Measurements from ENCODE around the gene NYAP2. TPM values are rescaled to one million over a fixed set of nuclear protein-coding genes. Genes with fewer than 3 reads are reported as not detected.

NYAP2 gene
- not detected in 2 replicates for total RNA-seq

GRCh38 chr2:225399504-225399903, at the start of gene NYAP2:
Gene NYAP2, plus strand, starts transcription at chr2:225399710. Its CDS starts 9,171 bp downstream, at chr2:225408881.

Data from smooth muscle cell of the pulmonary artery (primary cell).